ENCODE measurements around the gene ZNF620. TPM values are rescaled to one million over a fixed set of nuclear protein-coding genes. Genes with fewer than 3 reads are reported as not detected.

ZNF620 gene
- total RNA-seq, 3 donors from 2014 or later, result 4.0 to 7.0 (median 6.4) TPM

- Histone ChIP-seq H3K4me1 (ENCODE audit: low read depth) (peaks cover 4% of the 10 kb centered on the region), H3K4me3 (no peak overlapping the region), H3K9me3 (no peaks in the 10 kb centered on the region), H3K36me3 (ENCODE audit: low read depth) (no peaks in the 10 kb centered on the region)
- no peak for TF ChIP-seq CTCF (IDR thresholded peaks at IDR 0.05)
- no peak for ATAC-seq
- intact Hi-C loops (cut with DNase I, micrococcal nuclease), result no loop called here
- DNase-seq, result no peak
These were observed 15.4 kb downstream of the ZNF620 start for GRCh38 chr3:40521254-40521653.

- H3K4me3 ChIP-seq, result no peak overlapping the region
- no peak for ATAC-seq
- DNase-seq, result no peak
- H3K4me1 ChIP-seq (ENCODE audit: low read depth), result peaks cover 4% of the 10 kb centered on the region
- intact Hi-C loops (cut with DNase I, micrococcal nuclease), result no loop called here
- no peak for TF ChIP-seq CTCF (IDR thresholded peaks at IDR 0.05)
- no peaks in the 10 kb centered on the region for H3K36me3 ChIP-seq (ENCODE audit: low read depth)
- no peaks in the 10 kb centered on the region for H3K9me3 ChIP-seq
These were observed 17.9 kb downstream of the ZNF620 start for GRCh38 chr3:40523781-40524180.

DNA sequence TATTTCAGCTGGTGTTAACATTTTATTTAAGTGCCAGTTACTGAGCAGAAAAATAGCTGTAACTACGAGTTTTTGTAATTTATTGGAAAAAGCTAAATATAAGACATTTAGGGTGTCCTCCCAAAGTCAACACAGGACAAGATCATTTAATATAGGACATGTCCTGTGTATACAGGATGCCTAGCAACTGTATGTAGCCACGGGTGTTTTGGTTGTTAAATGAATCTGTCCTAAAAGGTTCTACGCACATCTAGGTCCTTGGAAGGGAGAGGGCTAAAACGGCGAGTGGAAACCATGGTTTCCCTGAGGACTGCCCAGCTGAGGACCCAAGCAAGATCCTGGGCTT lies 18.4 kb downstream of the ZNF620 start:
- Histone ChIP-seq H3K4me1 (ENCODE audit: low read depth) (peaks cover 4% of the 10 kb centered on the region), H3K4me3 (peak overlapping the region; percentile 75), H3K36me3 (ENCODE audit: low read depth) (no peaks in the 10 kb centered on the region), H3K9me3 (no peaks in the 10 kb centered on the region)
- DNase-seq (no peak), ATAC-seq (peak; percentile 42)
- TF ChIP-seq CTCF (IDR thresholded peaks at IDR 0.05), result no peak
- intact Hi-C loops (cut with DNase I, micrococcal nuclease), result no loop called here

GRCh38 chr3:40524568-40525285 lies 18.9 kb downstream of the ZNF620 start, which contains the start of gene ZNF621:
TSS of gene ZNF621 (plus strand) at chr3:40524960. CDS start at chr3:40525841, 881 bp downstream.
- ATAC-seq, result peak; percentile 100
- TF ChIP-seq CTCF (IDR thresholded peaks at IDR 0.05), result no peak
- Histone ChIP-seq H3K4me3 (peak within 1 kb of the TSS; percentile 75), H3K36me3 (ENCODE audit: low read depth) (no peaks in the 10 kb centered on the region), H3K4me1 (ENCODE audit: low read depth) (peaks cover 4% of the 10 kb centered on the region), H3K9me3 (no peaks in the 10 kb centered on the region)
- intact Hi-C loops (cut with DNase I, micrococcal nuclease), result no loop called here
- peak; percentile 94 to 96 (median 94) for DNase-seq

- peaks cover 4% of the 10 kb centered on the region for H3K4me1 ChIP-seq (ENCODE audit: low read depth)
- TF ChIP-seq CTCF (IDR thresholded peaks at IDR 0.05), result no peak
- intact Hi-C loops (cut with DNase I, micrococcal nuclease), result no loop called here
- no peak for ATAC-seq
- H3K4me3 ChIP-seq, result no peak overlapping the region
- DNase-seq, result no peak
- peaks cover 11% of the 10 kb centered on the region for H3K9me3 ChIP-seq
- peaks cover 11% of the 10 kb centered on the region for H3K36me3 ChIP-seq (ENCODE audit: low read depth)
These were observed 22.6 kb downstream of the ZNF620 start for GRCh38 chr3:40528426-40528825.

Data from mucosa of descending colon (tissue), 3 donors.